HG02852 (cell line): ENCODE results near the gene ALPK1.
"Not testable (repeated sequence)": the region's sequence is repeated elsewhere in the genome, so short reads cannot be mapped to it uniquely, and the experiment has no call there.

Experiments
- ATAC-seq: cut with Tn5 transposase; IDR thresholded peaks from one replicate; pipeline ENCODE4 v1.9.1; 2021; ENCODE audit warnings: mild to moderate bottlenecking, moderate library complexity; ENCODE audit not compliant: unreplicated experiment

The ALPK1 gene

DNA sequence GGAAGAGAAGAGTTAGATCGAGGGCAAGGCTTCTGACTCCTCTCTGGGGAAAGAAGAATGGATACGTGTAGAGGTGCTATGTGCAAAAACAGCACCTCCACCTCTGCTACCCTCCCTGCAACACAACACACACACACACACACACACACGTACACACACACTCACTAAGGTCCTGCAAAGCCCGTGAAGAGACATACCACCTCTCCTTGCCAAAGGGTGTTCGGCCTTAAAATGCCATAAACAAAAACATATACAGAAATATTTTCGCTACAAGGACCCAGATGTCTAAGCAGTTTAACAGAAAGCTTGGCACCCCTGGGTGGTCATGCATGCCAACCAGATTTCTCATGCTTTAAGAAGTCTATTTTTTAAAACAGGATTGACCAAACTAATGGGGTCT is 13.0 kb upstream of the ALPK1 start:
- no peak for ATAC-seq

DNA sequence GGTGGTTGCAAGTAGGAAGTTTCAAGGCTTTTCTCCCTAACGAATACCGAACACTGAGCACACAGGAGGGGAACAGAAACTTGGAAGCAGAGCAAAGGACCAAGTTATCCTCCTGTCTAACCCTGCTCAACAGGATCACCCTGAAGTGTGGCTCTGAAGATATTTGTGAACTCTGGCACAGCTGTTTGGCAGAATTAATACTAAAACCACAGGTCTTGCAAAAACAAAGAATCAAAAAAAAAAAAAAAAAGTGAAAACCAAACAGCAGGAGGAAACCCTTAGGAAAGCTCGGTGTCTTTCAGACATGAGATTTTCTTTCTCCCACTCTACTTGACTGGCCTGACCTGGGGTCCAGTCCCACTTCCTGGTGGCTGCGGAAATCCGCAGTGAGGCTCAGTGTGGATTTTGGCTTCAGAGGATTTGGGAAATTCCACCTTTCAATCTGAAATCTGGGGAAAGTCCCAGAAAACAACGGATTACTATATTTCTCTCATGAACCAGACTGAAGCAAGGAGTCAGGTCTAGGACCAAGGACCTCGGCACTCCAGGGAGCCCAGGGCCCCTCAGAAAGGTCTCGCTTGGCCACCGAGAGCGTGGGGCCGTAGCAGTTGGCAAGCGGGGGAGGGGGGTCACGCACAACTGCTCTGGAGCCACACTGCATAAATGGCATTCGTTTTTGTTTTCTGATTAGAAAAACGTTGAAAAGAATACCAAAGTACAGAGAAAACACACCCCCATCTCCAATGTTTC is 12.3 kb upstream of the ALPK1 start:
- ATAC-seq = peak; percentile 9

DNA sequence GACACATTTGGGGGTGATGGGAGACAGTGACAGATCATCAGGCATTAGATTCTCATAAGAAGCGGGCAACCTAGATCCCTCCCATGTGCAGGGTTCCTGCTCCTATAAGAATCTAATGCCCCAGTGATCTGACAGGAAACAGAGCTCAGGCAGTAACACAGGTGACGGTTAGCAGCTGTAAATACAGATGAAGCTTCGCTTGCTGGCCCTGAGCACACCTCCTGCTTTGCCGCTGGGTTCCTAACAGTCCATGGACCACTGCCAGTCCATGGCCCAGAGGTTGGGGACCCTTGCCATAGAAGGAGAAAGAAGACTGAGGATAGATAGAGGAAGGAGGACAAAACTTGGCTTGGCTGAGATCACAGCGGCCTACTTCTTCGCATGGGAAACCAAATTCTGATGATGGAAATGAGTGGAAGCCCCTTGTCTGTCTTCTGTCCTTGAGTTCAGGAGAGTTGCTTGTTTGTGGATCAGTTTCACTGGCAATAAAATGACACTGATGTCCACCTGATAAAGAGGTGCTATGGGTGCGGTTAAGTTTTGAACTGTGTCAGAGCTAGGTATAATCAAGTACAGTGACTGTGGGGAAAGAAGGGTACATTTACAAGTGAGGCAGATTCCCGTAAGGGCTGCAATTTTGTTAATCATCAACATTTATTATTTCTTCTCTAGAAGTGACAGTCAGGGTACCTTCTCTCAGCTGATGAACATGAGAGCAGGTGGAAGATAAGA is 9.7 kb upstream of the ALPK1 start:
- peak; percentile 17 for ATAC-seq

DNA sequence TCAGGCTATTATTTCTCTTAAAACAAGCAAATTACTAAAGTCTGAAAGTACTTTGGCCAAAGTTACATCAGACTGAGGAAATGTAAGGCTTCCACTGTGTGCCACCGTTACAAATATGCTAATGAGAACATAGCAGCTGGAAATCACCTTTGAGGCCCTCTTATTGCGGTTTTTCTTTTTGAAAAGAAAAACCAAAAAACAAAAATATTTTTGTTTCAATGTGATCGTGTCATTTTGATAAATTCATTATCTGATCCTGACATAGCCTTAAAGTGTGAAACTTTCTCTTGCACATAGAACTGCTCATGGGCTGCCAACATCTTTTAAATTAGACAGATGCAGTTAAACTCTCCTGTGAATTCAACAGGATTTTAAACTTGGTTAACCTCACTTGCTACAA is 8.7 kb upstream of the ALPK1 start:
- ATAC-seq = no peak

DNA sequence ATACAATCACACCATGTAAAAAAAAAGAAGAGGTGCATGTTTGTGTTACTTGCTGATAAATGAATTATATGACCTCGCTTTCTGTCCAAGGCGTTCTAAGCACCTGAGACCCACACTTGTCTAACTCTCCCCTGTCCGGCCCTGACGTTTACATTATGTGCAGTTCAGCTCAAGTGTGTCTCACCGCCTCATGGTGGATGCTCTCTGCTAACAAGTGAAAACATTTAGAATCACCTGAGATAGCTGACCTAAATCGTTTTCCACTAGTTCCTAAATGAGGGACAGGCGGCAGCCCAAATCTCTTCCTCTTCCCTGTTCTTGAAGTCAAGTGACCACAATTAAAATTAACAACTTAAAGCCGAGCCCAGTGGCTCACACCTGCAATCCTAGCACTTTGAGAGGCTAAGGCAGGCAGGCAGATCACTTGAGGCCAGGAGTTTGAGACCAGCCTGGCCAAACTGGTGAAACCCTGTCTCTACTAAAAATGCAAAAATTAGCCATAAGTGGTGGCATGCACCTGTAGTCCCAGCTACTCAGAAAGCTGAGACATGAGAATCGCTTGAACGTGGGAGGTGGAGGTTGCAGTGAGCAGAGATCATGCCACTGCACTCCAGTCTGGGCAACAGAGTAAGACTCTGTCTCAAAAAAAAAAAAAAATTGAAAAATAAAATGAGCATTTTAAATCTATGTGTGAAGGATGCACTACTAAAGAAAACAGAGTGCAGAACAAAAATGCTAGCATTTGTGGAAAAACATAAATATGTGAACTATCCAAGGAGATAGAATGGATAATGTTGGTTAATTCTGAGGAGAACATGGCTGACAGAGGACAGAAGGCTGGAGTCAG is 7.5 kb upstream of the ALPK1 start:
- no peak for ATAC-seq

DNA sequence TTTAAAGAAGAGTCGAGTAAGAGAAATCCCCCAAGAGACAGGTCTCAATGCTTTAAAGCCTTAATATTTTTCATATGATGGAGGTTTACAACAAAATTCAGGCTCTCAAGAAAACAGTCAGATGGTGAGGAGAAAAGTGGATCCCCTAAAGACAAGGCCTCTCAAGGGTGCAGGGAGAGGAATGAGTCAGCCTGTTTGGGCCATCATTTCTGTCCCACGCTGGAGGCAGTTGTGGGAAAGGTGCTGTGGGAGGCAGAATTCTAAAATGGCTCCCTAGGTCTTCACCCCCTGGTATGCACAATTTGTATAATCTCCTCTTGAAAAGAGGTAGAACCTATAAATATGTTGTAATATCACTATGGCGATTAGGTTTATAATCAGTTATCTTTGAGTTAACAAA is 6.8 kb upstream of the ALPK1 start:
- ATAC-seq = peak; percentile 30

DNA sequence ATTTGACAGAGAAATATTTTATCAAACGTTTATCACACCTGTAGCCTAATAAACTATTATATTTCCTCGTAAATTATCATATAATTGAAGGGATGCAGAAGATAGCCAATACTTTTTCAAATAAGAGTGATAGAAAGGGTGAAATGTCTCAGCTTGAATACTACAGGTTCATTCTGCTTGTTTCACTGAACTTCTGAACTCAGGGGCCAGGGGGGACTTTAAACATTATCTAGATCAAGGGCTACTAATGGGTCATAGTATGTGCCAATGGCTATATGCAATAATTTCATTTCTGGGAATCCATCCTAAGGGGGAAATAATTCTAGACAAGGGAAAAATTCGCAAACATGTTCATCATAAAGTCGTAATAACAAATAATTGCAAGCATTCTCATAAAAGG is 2.6 kb downstream of the ALPK1 start:
- ATAC-seq = no peak

DNA sequence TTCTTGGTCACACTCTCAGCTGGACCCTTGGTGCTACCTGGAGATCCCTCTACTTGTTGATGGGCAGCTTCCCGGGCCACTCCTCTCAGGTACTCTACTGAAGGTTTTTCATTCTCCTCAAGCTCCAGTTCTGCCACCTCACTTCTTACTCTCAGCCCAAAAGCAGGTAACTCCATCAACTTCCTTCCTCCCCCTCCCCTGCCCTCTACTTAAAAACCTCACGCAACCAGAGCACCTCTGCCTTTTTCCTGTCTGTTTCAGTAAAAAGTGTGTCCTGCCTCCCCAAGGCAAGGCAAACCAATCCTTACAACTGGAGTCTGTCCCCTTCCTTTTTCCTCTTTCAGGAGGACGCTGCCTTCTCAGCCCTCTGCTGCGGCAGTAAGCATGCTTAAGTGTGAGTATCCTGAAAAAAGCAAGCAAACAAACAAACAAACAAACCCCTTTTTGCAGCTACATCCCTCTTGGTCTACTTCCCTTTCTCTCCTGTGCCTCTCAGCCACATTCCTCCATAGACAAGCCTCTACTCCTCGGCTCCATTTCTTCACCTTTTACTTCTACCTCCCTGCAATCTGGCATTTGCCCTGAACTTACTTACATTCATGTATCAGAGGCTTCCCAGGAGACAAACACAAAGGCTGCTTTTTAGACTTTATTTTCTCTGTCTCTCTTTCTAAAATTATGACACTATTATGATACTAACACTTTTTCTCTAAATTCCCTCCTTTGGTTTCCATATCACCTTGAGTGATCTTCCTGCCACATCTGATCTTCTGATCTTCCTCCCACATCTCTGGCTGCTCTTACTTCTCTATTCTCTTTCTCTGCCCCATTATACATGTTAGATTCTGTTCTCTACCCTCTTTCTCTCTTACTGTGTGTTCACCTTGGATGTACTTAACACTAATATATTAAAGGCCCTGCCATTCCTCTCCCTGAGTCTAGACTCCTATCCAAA is 5.4 kb downstream of the ALPK1 start:
- peak; percentile 76 for ATAC-seq

DNA sequence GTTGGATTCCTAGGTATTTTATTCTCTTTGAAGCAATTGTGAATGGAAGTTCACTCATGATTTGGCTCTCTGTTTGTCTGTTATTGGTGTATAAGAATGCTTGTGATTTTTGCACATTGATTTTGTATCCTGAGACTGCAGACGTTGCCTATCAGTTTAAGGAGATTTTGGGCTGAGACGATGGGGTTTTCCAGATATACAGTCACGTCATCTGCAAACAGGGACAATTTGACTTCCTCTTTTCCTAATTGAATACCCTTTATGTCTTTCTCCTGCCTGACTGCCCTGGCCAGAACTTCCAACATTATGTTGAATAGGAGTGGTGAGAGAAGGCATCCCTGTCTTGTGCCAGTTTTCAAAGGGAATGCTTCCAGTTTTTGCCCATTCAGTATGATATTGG is 8.3 kb downstream of the ALPK1 start:
- not testable (repeated sequence) for ATAC-seq

DNA sequence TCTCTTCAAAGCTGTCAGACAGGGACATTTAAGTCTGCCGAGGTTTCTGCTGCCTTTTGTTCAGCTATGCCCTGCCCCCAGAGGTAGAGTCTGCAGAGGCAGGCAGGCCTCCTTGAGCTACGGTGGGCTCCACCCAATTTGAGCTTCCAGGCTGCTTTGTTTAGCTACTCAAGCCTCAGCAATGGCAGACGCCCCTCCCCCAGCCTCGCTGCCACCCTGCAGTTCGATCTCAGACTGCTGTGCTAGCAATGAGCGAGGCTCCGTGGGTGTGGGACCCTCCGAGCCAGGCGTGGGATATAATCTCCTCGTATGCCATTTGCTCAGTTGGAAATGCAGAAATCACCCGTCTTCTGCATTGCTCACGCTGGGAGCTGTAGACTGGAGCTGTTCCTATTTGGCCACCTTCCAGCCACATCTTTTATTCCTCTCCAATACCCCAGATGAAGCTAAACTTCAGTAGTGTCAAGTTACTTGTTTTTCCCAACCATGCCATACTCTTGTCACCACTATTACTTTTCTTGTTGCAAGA is 12.2 kb downstream of the ALPK1 start:
- not testable (repeated sequence) for ATAC-seq

DNA sequence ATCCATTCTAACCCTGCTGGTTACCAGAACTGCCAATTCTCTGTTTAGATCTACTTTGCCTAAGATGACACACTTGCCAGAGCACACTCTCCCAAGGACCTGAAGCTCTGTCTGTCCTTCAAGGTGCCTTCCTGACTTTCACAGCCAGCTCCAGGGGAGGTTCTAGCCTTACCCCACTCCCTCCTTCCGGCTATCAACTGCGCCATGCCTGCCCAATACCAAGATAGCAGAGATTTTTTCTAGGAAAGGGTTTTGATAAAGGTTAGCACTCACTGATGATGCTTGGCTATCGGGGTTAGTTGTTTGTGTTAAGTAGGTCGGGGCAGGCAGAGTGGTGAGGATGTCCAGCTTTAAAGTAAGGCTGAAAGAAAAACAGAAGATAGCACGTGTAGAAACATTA is 14.3 kb downstream of the ALPK1 start:
- ATAC-seq = no peak

DNA sequence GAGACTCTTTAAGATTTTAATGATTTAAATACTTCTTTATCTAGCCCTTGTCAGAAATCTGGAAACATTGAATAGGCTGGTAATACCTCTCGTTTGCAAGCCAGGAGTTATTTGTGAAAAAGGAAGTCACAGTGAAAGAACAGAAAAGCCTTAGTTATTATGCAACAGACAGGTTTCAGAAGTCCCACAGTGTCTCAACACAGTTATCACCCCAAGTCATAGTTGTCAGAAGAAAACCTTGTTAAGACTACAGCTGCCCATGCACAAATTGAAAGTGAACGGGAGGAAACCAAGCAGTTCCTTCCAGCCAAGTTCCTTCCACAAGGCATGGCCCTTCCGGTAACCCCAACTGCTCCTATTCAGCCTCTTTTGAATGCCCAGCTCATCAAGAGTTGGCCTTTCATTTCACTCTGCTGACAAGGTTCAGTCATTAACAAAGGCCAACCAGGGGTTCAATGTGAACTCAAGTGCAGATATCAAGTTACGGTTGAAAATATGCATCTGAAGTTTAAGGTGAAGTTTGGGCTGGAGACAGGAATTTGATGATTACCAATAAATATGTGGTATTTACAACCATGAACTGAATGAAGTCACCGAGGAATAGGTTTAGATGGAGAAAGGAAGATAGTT is 15.6 kb downstream of the ALPK1 start:
- peak; percentile 98 for ATAC-seq

DNA sequence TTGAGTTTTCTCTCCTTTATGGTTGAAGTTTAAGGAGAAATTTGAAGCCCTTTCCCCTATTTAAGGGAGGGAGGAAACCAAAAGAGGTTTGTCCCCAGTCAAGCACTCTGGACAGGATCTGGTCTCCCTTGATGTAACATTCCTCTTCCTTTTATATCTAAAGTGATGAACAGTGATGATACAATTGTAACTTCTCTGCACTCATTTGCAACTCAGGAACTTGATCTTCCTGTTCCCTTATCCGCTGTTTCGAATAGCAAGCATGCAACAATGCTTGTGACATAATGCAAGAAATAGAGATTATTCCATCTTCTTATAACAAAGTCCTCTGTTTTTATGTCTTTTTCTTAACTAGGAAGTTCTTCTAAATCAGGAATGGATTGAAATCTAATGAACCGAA is 18.3 kb downstream of the ALPK1 start:
- ATAC-seq = no peak

DNA sequence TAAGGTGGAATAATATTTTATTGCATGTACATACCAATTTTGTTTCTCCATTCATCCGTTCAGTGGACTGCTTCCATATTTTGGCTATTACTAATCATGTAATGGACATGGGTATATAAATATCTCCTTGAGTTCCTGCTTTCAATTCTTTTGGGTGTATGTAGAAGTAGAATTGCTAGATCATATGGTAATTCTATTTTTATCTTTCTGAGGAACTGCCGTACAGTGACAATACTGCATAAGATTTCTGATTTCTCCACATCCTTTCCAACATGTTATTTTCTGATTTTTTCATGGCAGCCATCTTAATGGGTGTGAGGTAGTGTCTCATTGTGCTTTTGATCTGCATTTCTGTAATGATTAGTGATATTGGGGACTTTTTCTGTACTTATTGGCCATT is 19.2 kb downstream of the ALPK1 start:
- ATAC-seq = no peak

DNA sequence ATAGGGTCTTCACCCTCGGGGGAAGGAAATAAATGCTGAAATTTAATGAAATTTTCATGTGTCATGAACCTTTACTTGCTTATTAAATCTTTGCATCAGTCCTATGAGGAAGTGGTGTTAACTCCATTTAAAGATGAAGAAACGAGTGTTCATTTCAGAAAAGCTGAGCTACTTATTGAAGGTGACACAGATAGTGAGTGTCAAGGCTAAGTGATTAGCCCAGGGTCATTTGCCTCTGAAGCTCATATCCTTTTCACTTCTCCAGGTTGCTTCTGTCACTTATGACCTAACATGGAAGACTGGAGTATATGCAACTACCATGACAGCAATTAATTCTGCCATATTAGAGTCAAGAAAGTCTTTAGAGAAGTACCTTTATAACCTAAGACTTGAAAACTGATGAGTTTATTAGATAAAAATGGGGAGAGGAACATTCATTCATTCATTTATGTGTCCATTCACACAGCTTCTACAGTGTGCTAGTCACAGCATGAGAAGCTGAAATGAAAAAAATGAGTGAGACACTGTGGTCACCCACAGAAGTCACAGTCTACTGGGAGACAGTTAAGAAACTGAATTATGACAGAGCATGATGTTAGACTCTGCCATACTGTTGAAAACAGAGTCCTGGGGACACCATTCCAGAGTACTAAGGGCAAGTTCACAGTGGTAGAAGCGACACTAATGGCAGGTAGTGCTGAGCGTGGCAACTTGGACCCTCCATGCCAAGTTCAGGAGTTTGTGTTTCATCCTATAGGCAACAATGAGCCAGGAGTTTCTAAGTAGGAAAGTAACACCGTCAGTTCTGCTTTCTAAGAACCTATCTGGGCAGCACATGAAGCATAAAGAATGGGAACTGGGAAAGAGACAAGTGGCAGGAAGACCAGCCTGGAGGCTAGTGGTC is 21.3 kb downstream of the ALPK1 start:
- ATAC-seq = peak; percentile 98

DNA sequence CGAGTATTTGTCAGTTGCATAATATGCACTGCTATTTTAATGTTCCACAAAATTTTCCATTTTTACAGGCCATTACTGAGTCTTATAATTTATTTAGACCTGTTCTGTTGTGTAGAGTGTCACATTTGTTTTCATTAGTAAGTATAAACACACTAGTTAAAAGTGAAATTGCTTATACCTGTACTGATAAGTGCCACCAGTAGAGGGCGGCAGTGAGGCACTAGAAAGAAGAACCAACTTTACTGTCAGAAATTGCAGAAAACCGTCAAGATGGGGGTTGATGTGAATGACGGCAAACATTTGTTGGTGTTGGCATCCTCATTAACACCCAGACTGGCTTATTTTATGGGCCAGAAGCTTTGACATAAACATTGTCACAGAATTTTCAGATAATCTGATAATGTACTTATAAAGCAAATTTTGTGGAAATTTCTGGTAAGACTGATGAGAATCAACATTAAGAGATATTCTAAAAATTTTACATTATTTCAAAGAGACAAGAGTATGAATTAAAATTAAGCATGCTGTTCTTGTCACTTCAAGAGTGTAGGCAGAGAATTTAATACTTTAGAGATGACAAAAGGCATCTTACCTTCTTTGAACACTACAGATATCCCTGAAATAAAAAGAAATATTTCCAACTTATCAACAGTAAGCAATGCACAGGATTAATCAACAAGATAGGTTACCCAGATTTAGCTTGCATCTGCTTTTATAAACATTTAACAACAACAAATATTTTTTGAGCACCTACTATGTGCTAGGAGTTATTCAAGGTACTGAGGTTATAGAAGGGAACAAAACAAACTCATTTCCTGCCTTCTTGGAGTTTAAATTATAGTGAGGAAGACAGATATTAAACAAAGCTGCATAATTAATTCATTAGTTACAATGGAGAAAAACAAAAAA is 24.9 kb downstream of the ALPK1 start:
- ATAC-seq = no peak

DNA sequence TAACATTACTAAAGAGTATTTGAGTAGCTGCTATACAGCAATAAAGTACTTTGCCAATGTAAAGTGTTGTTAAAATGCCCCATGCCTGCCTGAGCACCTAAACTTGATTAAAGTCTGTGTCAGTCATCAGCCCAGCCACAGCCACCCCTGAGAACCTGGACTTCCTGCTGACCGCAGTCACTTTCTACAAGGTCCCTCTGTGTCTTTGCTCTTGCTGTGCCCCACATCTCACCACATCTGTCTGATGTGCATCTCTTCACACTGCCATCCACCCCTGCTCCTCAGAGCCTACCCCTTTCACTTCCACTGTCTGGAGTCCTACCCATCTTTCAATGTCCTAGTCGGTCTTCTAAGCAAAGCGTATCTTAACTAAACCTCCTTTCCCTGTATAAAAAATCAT is 25.7 kb downstream of the ALPK1 start:
- ATAC-seq = no peak

DNA sequence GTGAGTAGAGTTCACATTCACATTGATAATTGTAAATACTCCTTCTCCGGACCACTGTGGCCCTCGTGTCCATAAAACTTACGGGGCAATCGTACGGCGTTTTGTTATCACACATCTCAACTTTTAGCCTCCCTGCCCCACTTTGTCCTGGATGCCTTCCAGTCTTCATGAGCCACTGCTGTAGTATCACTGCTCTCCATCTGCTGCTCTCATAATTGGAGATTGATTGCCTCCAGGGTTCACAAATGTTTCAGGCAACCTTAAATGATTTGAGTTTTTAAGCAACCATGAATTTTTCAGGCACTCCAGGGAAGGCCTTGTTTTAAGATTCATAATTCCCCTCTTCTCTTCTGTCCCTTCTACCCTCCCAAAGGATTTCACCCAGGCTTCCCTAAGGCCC is 28.4 kb downstream of the ALPK1 start:
- no peak for ATAC-seq
